ENCODE measurements around the gene GABBR2.
A peak's percentile ranks its signal among the peaks of the same experiment; 100 is the strongest.

The GABBR2 gene

GRCh38 chr9:98541684-98542230, 167.0 kb downstream of the GABBR2 start:
- H3K4me3 ChIP-seq (ENCODE audit: low read depth, low read length), result no peak overlapping the region
- no peak for TF ChIP-seq CTCF (IDR thresholded peaks at IDR 0.05; ENCODE audit: control insufficient read depth, extremely low read depth, insufficient read depth)
- DNase-seq (ENCODE audit: low read depth), result no peak

GRCh38 chr9:98540476-98540875, 168.3 kb downstream of the GABBR2 start:
- H3K4me3 ChIP-seq (ENCODE audit: low read depth, low read length), result no peak overlapping the region
- no peak for TF ChIP-seq CTCF (IDR thresholded peaks at IDR 0.05; ENCODE audit: control insufficient read depth, extremely low read depth, insufficient read depth)
- no peak for DNase-seq (ENCODE audit: low read depth)

GRCh38 chr9:98539954-98540353, 168.8 kb downstream of the GABBR2 start:
- no peak overlapping the region for H3K4me3 ChIP-seq (ENCODE audit: low read depth, low read length)
- DNase-seq (ENCODE audit: low read depth), result no peak
- TF ChIP-seq CTCF (IDR thresholded peaks at IDR 0.05; ENCODE audit: control insufficient read depth, extremely low read depth, insufficient read depth), result no peak

- TF ChIP-seq CTCF (IDR thresholded peaks at IDR 0.05; ENCODE audit: control insufficient read depth, extremely low read depth, insufficient read depth), result no peak
- no peak overlapping the region for H3K4me3 ChIP-seq (ENCODE audit: low read depth, low read length)
- no peak for DNase-seq (ENCODE audit: low read depth)
Observed at GRCh38 chr9:98538626-98539031, 170.1 kb downstream of the GABBR2 start.

GRCh38 chr9:98538203-98538602, 170.5 kb downstream of the GABBR2 start:
- no peak for DNase-seq (ENCODE audit: low read depth)
- no peak overlapping the region for H3K4me3 ChIP-seq (ENCODE audit: low read depth, low read length)
- no peak for TF ChIP-seq CTCF (IDR thresholded peaks at IDR 0.05; ENCODE audit: control insufficient read depth, extremely low read depth, insufficient read depth)

GRCh38 chr9:98536542-98537173, 172.1 kb downstream of the GABBR2 start:
- DNase-seq (ENCODE audit: low read depth), result no peak
- H3K4me3 ChIP-seq (ENCODE audit: low read depth, low read length), result no peak overlapping the region
- TF ChIP-seq CTCF (IDR thresholded peaks at IDR 0.05; ENCODE audit: control insufficient read depth, extremely low read depth, insufficient read depth), result peak; percentile 36

- H3K4me3 ChIP-seq (ENCODE audit: low read depth, low read length), result no peak overlapping the region
- no peak for TF ChIP-seq CTCF (IDR thresholded peaks at IDR 0.05; ENCODE audit: control insufficient read depth, extremely low read depth, insufficient read depth)
- no peak for DNase-seq (ENCODE audit: low read depth)
Observed at GRCh38 chr9:98533866-98534265, 174.9 kb downstream of the GABBR2 start.

Data from LNCaP clone FGC (cell line).